Measurements from ENCODE around the gene HEXIM2. TPM values are rescaled to one million over a fixed set of nuclear protein-coding genes. Genes with fewer than 3 reads are reported as not detected.

The HEXIM2 gene
- total and polyA plus RNA-seq, 2 of the 13 experiments (the other 11 are each of a cell fraction or from before 2014, with no cell fraction given), result 27.1 to 32.4 TPM

- TF ChIP-seq ZNF816 (CRISPR knock-in tag; IDR thresholded peaks at IDR 0.05; ENCODE audit: borderline replicate concordance), result 0 out of 2 replicates have a peak, but pooled peaks have one; percentile 49
- TF ChIP-seq UBTF (CRISPR knock-in tag; IDR thresholded peaks at IDR 0.05), result peak; percentile 86
- peak; percentile 23; the same call in 1 of the 2 replicates for TF ChIP-seq PHF21A (CRISPR knock-in tag; IDR thresholded peaks at IDR 0.05)
- peak; percentile 80 for TF ChIP-seq ZNF609 (CRISPR knock-in tag; IDR thresholded peaks at IDR 0.05; ENCODE audit: borderline replicate concordance)
- TF ChIP-seq CSRNP1 (CRISPR knock-in tag; IDR thresholded peaks at IDR 0.05), result no peak
- peak; percentile 83 for TF ChIP-seq TBX2 (CRISPR knock-in tag; IDR thresholded peaks at IDR 0.05; ENCODE audit: borderline replicate concordance)
- peak; percentile 70; the same call in 1 of the 2 replicates for TF ChIP-seq JUN (CRISPR knock-in tag; IDR thresholded peaks at IDR 0.05)
- no peak for TF ChIP-seq TP53 (CRISPR knock-in tag; conservative IDR thresholded peaks at IDR 0.05)
- peak; percentile 64; the same call in 1 of the 2 replicates for TF ChIP-seq FOXP4 (CRISPR knock-in tag; IDR thresholded peaks at IDR 0.05)
- peak; percentile 94 for TF ChIP-seq KDM3A (CRISPR knock-in tag; IDR thresholded peaks at IDR 0.05; ENCODE audit: low read depth)
- peak; percentile 74; the same call in 1 of the 2 replicates for TF ChIP-seq EED (CRISPR knock-in tag; IDR thresholded peaks at IDR 0.05)
- TF ChIP-seq FOSL2 (CRISPR knock-in tag; IDR thresholded peaks at IDR 0.05), result peak; percentile 82
- TF ChIP-seq ZNF772 (CRISPR knock-in tag; IDR thresholded peaks at IDR 0.05), result peak; percentile 87
- TF ChIP-seq KLF16 (CRISPR knock-in tag; IDR thresholded peaks at IDR 0.05), result peak in 1 of 2 experiments; percentile 78; a peak in 1 of 4 replicates
- peak; percentile 88; the same call in 1 of the 2 replicates for TF ChIP-seq MYNN (CRISPR knock-in tag; IDR thresholded peaks at IDR 0.05; ENCODE audit: low read depth)
- TF ChIP-seq RORA (CRISPR knock-in tag; IDR thresholded peaks at IDR 0.05), result no peak
- TF ChIP-seq ZNF44 (CRISPR knock-in tag; IDR thresholded peaks at IDR 0.05), result no peak
- TF ChIP-seq ZNF205 (CRISPR knock-in tag; IDR thresholded peaks at IDR 0.05), result peak; percentile 72; the same call in 1 of the 2 replicates
Observed at GRCh38 chr17:45172541-45173286, 11.0 kb downstream of the HEXIM2 start (continued).
